Measurements from ENCODE around the gene FHIT.
"Not testable (repeated sequence)": the region's sequence is repeated elsewhere in the genome, so short reads cannot be mapped to it uniquely, and the experiment has no call there.

FHIT gene

GRCh38 chr3:60931452-60931851 lies 319.8 kb downstream of the FHIT start:
- no peak for DNase-seq (ENCODE audit: low read depth, low spot score)

- no peak for DNase-seq (ENCODE audit: low read depth, low spot score)
These were observed 330.7 kb downstream of the FHIT start for GRCh38 chr3:60920519-60920918.

- DNase-seq (ENCODE audit: low read depth, low spot score) = no peak
These were observed 332.0 kb downstream of the FHIT start for GRCh38 chr3:60919296-60919695.

- no peak for DNase-seq (ENCODE audit: low read depth, low spot score)
These were observed 334.1 kb downstream of the FHIT start for GRCh38 chr3:60917141-60917540.

GRCh38 chr3:60916546-60916945 lies 334.7 kb downstream of the FHIT start:
- no peak for DNase-seq (ENCODE audit: low read depth, low spot score)

- DNase-seq (ENCODE audit: low read depth, low spot score) = no peak
These were observed 337.8 kb downstream of the FHIT start for GRCh38 chr3:60913474-60913873.

- DNase-seq (ENCODE audit: low read depth, low spot score) = no peak
These were observed 338.4 kb downstream of the FHIT start for GRCh38 chr3:60912876-60913275.

- no peak for DNase-seq (ENCODE audit: low read depth, low spot score)
These were observed 339.1 kb downstream of the FHIT start for GRCh38 chr3:60912142-60912541.

- DNase-seq (ENCODE audit: low read depth, low spot score) = no peak
These were observed 341.7 kb downstream of the FHIT start for GRCh38 chr3:60909526-60909925.

GRCh38 chr3:60906283-60906682 lies 345.0 kb downstream of the FHIT start:
- no peak for DNase-seq (ENCODE audit: low read depth, low spot score)

- no peak for DNase-seq (ENCODE audit: low read depth, low spot score)
These were observed 352.9 kb downstream of the FHIT start for GRCh38 chr3:60898321-60898720.

- no peak for DNase-seq (ENCODE audit: low read depth, low spot score)
These were observed 357.3 kb downstream of the FHIT start for GRCh38 chr3:60893946-60894345.

- no peak for DNase-seq (ENCODE audit: low read depth, low spot score)
These were observed 361.0 kb downstream of the FHIT start for GRCh38 chr3:60890226-60890625.

GRCh38 chr3:60888952-60889351 lies 362.3 kb downstream of the FHIT start:
- not testable (repeated sequence) for DNase-seq (ENCODE audit: low read depth, low spot score)

GRCh38 chr3:60887574-60887973 lies 363.7 kb downstream of the FHIT start:
- DNase-seq (ENCODE audit: low read depth, low spot score) = no peak

GRCh38 chr3:60886518-60886917 lies 364.7 kb downstream of the FHIT start:
- DNase-seq (ENCODE audit: low read depth, low spot score) = no peak

- no peak for DNase-seq (ENCODE audit: low read depth, low spot score)
These were observed 367.2 kb downstream of the FHIT start for GRCh38 chr3:60884005-60884404.

GRCh38 chr3:60877188-60877587 lies 374.1 kb downstream of the FHIT start:
- no peak for DNase-seq (ENCODE audit: low read depth, low spot score)

GRCh38 chr3:60870396-60870795 lies 380.9 kb downstream of the FHIT start:
- no peak for DNase-seq (ENCODE audit: low read depth, low spot score)

GRCh38 chr3:60867200-60867599 lies 384.1 kb downstream of the FHIT start:
- no peak for DNase-seq (ENCODE audit: low read depth, low spot score)

- no peak for DNase-seq (ENCODE audit: low read depth, low spot score)
These were observed 394.8 kb downstream of the FHIT start for GRCh38 chr3:60856257-60857046.

- DNase-seq (ENCODE audit: low read depth, low spot score) = no peak
These were observed 396.0 kb downstream of the FHIT start for GRCh38 chr3:60855250-60855649.

GRCh38 chr3:60854791-60855190 lies 396.5 kb downstream of the FHIT start:
- no peak for DNase-seq (ENCODE audit: low read depth, low spot score)

- DNase-seq (ENCODE audit: low read depth, low spot score) = no peak
These were observed 403.5 kb downstream of the FHIT start for GRCh38 chr3:60847791-60848190.
